ENCODE data around the gene TEAD1. TPM values are rescaled to one million over a fixed set of nuclear protein-coding genes. Genes with fewer than 3 reads are reported as not detected.

The TEAD1 gene
- total RNA-seq, 1 donor from 2014 or later, result 154 TPM

- Mint-ChIP-seq H3K27ac (ENCODE audit: unreplicated experiment) (peak overlapping the region; percentile 72), H3K27me3 (ENCODE audit: unreplicated experiment) (no peaks in the 10 kb centered on the region), H3K4me3 (ENCODE audit: unreplicated experiment) (no peak overlapping the region), H3K36me3 (ENCODE audit: unreplicated experiment) (peaks cover 7% of the 10 kb centered on the region), H3K4me1 (ENCODE audit: unreplicated experiment) (peaks cover 66% of the 10 kb centered on the region), H3K9me3 (ENCODE audit: unreplicated experiment) (no peaks in the 10 kb centered on the region)
- no peak for TF ChIP-seq CTCF (IDR thresholded peaks at IDR 0.05)
- no peak for DNase-seq (ENCODE audit: extremely low spot score, unreplicated experiment)
Measured at GRCh38 chr11:12865863-12866595, 191.8 kb downstream of the TEAD1 start.

- no peak for TF ChIP-seq CTCF (IDR thresholded peaks at IDR 0.05)
- H3K27me3 Mint-ChIP-seq (ENCODE audit: unreplicated experiment), result no peaks in the 10 kb centered on the region
- DNase-seq (ENCODE audit: extremely low spot score, unreplicated experiment), result no peak
- H3K4me3 Mint-ChIP-seq (ENCODE audit: unreplicated experiment), result no peak overlapping the region
- peak overlapping the region; percentile 36 for H3K27ac Mint-ChIP-seq (ENCODE audit: unreplicated experiment)
- peaks cover 75% of the 10 kb centered on the region for H3K4me1 Mint-ChIP-seq (ENCODE audit: unreplicated experiment)
- H3K9me3 Mint-ChIP-seq (ENCODE audit: unreplicated experiment), result no peaks in the 10 kb centered on the region
- H3K36me3 Mint-ChIP-seq (ENCODE audit: unreplicated experiment), result peaks cover 11% of the 10 kb centered on the region
Measured at GRCh38 chr11:12867531-12867930, 193.3 kb downstream of the TEAD1 start.

- H3K9me3 Mint-ChIP-seq (ENCODE audit: unreplicated experiment), result no peaks in the 10 kb centered on the region
Measured at GRCh38 chr11:12868315-12869073, 194.3 kb downstream of the TEAD1 start.

GRCh38 chr11:12871241-12871640, 197.0 kb downstream of the TEAD1 start:
- DNase-seq (ENCODE audit: extremely low spot score, unreplicated experiment), result no peak
- TF ChIP-seq CTCF (IDR thresholded peaks at IDR 0.05), result no peak
- H3K27me3 Mint-ChIP-seq (ENCODE audit: unreplicated experiment), result no peaks in the 10 kb centered on the region
- no peaks in the 10 kb centered on the region for H3K9me3 Mint-ChIP-seq (ENCODE audit: unreplicated experiment)
- H3K36me3 Mint-ChIP-seq (ENCODE audit: unreplicated experiment), result peaks cover 7% of the 10 kb centered on the region
- H3K4me3 Mint-ChIP-seq (ENCODE audit: unreplicated experiment), result no peak overlapping the region
- peak overlapping the region; percentile 94 for H3K27ac Mint-ChIP-seq (ENCODE audit: unreplicated experiment)
- H3K4me1 Mint-ChIP-seq (ENCODE audit: unreplicated experiment), result peaks cover 41% of the 10 kb centered on the region

More at GRCh38 chr11:12868315-12869073, 194.3 kb downstream of the TEAD1 start:
- peak overlapping the region; percentile 36 for H3K27ac Mint-ChIP-seq (ENCODE audit: unreplicated experiment)
- peaks cover 66% of the 10 kb centered on the region for H3K4me1 Mint-ChIP-seq (ENCODE audit: unreplicated experiment)
- DNase-seq (ENCODE audit: extremely low spot score, unreplicated experiment), result no peak
- no peak overlapping the region for H3K4me3 Mint-ChIP-seq (ENCODE audit: unreplicated experiment)
- H3K36me3 Mint-ChIP-seq (ENCODE audit: unreplicated experiment), result peaks cover 11% of the 10 kb centered on the region
- no peaks in the 10 kb centered on the region for H3K27me3 Mint-ChIP-seq (ENCODE audit: unreplicated experiment)
- peak; percentile 45 for TF ChIP-seq CTCF (IDR thresholded peaks at IDR 0.05)

GRCh38 chr11:12871788-12872321, 197.6 kb downstream of the TEAD1 start:
- no peak overlapping the region for H3K4me3 Mint-ChIP-seq (ENCODE audit: unreplicated experiment)
- H3K9me3 Mint-ChIP-seq (ENCODE audit: unreplicated experiment), result no peaks in the 10 kb centered on the region
- peaks cover 41% of the 10 kb centered on the region for H3K4me1 Mint-ChIP-seq (ENCODE audit: unreplicated experiment)
- H3K36me3 Mint-ChIP-seq (ENCODE audit: unreplicated experiment), result peaks cover 9% of the 10 kb centered on the region
- DNase-seq (ENCODE audit: extremely low spot score, unreplicated experiment), result no peak
- no peaks in the 10 kb centered on the region for H3K27me3 Mint-ChIP-seq (ENCODE audit: unreplicated experiment)
- no peak for TF ChIP-seq CTCF (IDR thresholded peaks at IDR 0.05)
- H3K27ac Mint-ChIP-seq (ENCODE audit: unreplicated experiment), result peak overlapping the region; percentile 94
